Activated T-cell treated with anti-CD3 and anti-CD28 coated beads, Interleukin-2, amount 50 U/mL, for 48 hours (primary cell): ENCODE data around the gene GET4.

Experiments
- DNase-seq, 2 experiments: peaks; one replicate each; pipeline ENCODE4 v3.0.0-alpha.2; 2020

Gene GET4

GRCh38 chr7:873367-874002 lies 2.9 kb upstream of the GET4 start:
- peak; percentile 76 to 81 for DNase-seq

- DNase-seq = no peak
Observed at GRCh38 chr7:874031-874749, 2.2 kb upstream of the GET4 start.

GRCh38 chr7:875051-875450 lies 1.3 kb upstream of the GET4 start:
- DNase-seq = no peak

GRCh38 chr7:875476-876076 lies 778 bp upstream of the GET4 start:
- DNase-seq = no peak

GRCh38 chr7:876972-877311 lies 588 bp downstream of the GET4 start:
- no peak for DNase-seq

GRCh38 chr7:877312-878232 lies 1.2 kb downstream of the GET4 start:
- DNase-seq = no peak

- DNase-seq = no peak
Observed at GRCh38 chr7:879093-879492, 2.7 kb downstream of the GET4 start.

- DNase-seq = no peak
Observed at GRCh38 chr7:879706-880105, 3.4 kb downstream of the GET4 start.

- DNase-seq = no peak
Observed at GRCh38 chr7:880450-880849, 4.1 kb downstream of the GET4 start.

- DNase-seq = no peak
Observed at GRCh38 chr7:881441-882234, 5.3 kb downstream of the GET4 start.

- DNase-seq = no peak
Observed at GRCh38 chr7:882336-883035, 6.1 kb downstream of the GET4 start.

GRCh38 chr7:883055-884021 lies 7.0 kb downstream of the GET4 start:
- DNase-seq = no peak

GRCh38 chr7:884191-885003 lies 8.0 kb downstream of the GET4 start:
- DNase-seq = no peak

GRCh38 chr7:885261-885892 lies 9.0 kb downstream of the GET4 start:
- DNase-seq = no peak

- no peak for DNase-seq
Observed at GRCh38 chr7:885893-886625, 9.7 kb downstream of the GET4 start.

- no peak for DNase-seq
Observed at GRCh38 chr7:886626-887487, 10.5 kb downstream of the GET4 start.

GRCh38 chr7:887488-887820 lies 11.1 kb downstream of the GET4 start:
- DNase-seq = no peak
